ENCODE data around the gene MANBA. TPM values are rescaled to one million over a fixed set of nuclear protein-coding genes. Genes with fewer than 3 reads are reported as not detected.

The MANBA gene
- total RNA-seq, 1 donor from 2014 or later: 48.9 TPM

- H3K36me3 Mint-ChIP-seq (ENCODE audit: insufficient read depth): peaks cover 23% of the 10 kb centered on the region
Measured at GRCh38 chr4:102639598-102639997, 121.2 kb downstream of the MANBA start.

GRCh38 chr4:102638621-102639020 is 122.1 kb downstream of the MANBA start:
- H3K4me3 Mint-ChIP-seq (ENCODE audit: low read depth): no peak overlapping the region
- peak overlapping the region; percentile 37 for H3K27ac Mint-ChIP-seq
- H3K27me3 Mint-ChIP-seq: no peaks in the 10 kb centered on the region
- no peak for DNase-seq (ENCODE audit: low spot score, unreplicated experiment)
- no peaks in the 10 kb centered on the region for H3K9me3 Mint-ChIP-seq (ENCODE audit: low read depth)
- H3K4me1 Mint-ChIP-seq (ENCODE audit: low read depth): peaks cover 6% of the 10 kb centered on the region
- peaks cover 21% of the 10 kb centered on the region for H3K36me3 Mint-ChIP-seq (ENCODE audit: insufficient read depth)
- no peak for TF ChIP-seq CTCF (IDR thresholded peaks at IDR 0.05; ENCODE audit: unreplicated experiment)

More at GRCh38 chr4:102639598-102639997, 121.2 kb downstream of the MANBA start:
- Mint-ChIP-seq H3K9me3 (ENCODE audit: low read depth) (no peaks in the 10 kb centered on the region), H3K27me3 (no peaks in the 10 kb centered on the region), H3K4me3 (ENCODE audit: low read depth) (no peak overlapping the region), H3K4me1 (ENCODE audit: low read depth) (peaks cover 6% of the 10 kb centered on the region), H3K27ac (no peak overlapping the region)
- no peak for TF ChIP-seq CTCF (IDR thresholded peaks at IDR 0.05; ENCODE audit: unreplicated experiment)
- DNase-seq (ENCODE audit: low spot score, unreplicated experiment): no peak

- Mint-ChIP-seq H3K27ac (peak overlapping the region; percentile 28), H3K36me3 (ENCODE audit: insufficient read depth) (peaks cover 21% of the 10 kb centered on the region), H3K9me3 (ENCODE audit: low read depth) (no peaks in the 10 kb centered on the region), H3K4me1 (ENCODE audit: low read depth) (peaks cover 6% of the 10 kb centered on the region), H3K27me3 (no peaks in the 10 kb centered on the region), H3K4me3 (ENCODE audit: low read depth) (no peak overlapping the region)
- TF ChIP-seq CTCF (IDR thresholded peaks at IDR 0.05; ENCODE audit: unreplicated experiment): no peak
- no peak for DNase-seq (ENCODE audit: low spot score, unreplicated experiment)
Measured at GRCh38 chr4:102637391-102637790, 123.4 kb downstream of the MANBA start.

- no peak for DNase-seq (ENCODE audit: low spot score, unreplicated experiment)
- no peak for TF ChIP-seq CTCF (IDR thresholded peaks at IDR 0.05; ENCODE audit: unreplicated experiment)
- Mint-ChIP-seq H3K9me3 (ENCODE audit: low read depth) (no peaks in the 10 kb centered on the region), H3K27me3 (no peaks in the 10 kb centered on the region), H3K27ac (no peak overlapping the region), H3K4me3 (ENCODE audit: low read depth) (no peak overlapping the region), H3K4me1 (ENCODE audit: low read depth) (peaks cover 19% of the 10 kb centered on the region), H3K36me3 (ENCODE audit: insufficient read depth) (peaks cover 16% of the 10 kb centered on the region)
Measured at GRCh38 chr4:102633100-102633499, 127.7 kb downstream of the MANBA start.

- Mint-ChIP-seq H3K4me1 (ENCODE audit: low read depth) (peaks cover 21% of the 10 kb centered on the region), H3K27ac (no peak overlapping the region), H3K27me3 (no peaks in the 10 kb centered on the region), H3K36me3 (ENCODE audit: insufficient read depth) (peaks cover 13% of the 10 kb centered on the region), H3K9me3 (ENCODE audit: low read depth) (no peaks in the 10 kb centered on the region), H3K4me3 (ENCODE audit: low read depth) (no peak overlapping the region)
- TF ChIP-seq CTCF (IDR thresholded peaks at IDR 0.05; ENCODE audit: unreplicated experiment): no peak
- no peak for DNase-seq (ENCODE audit: low spot score, unreplicated experiment)
Measured at GRCh38 chr4:102632241-102633065, 128.3 kb downstream of the MANBA start.
